Hepatocyte (in vitro differentiated cells): ENCODE measurements around the gene DUSP2. TPM values are rescaled to one million over a fixed set of nuclear protein-coding genes. Genes with fewer than 3 reads are reported as not detected.

ENCODE experiments used
- DNase-seq: peaks from one replicate; pipeline ENCODE4 v3.0.0-alpha.2; 2016; ENCODE audit warnings: low spot score
- H2AFZ ChIP-seq: fragments of 200-600 bp; sonication (generic); 2 replicates; pipeline ENCODE4 v1.6.0; 2016; ENCODE audit warnings: antibody characterized with exemption, mild to moderate bottlenecking
- H3K27ac ChIP-seq: fragments of 200-600 bp; sonication (generic); 2 replicates; pipeline ENCODE4 v1.5.1; 2016; ENCODE audit warnings: mild to moderate bottlenecking
- H3K27me3 ChIP-seq: fragments of 200-600 bp; sonication (generic); 2 replicates; pipeline ENCODE4 v1.6.1; 2016
- H3K36me3 ChIP-seq: fragments of 200-600 bp; sonication (generic); replicated peaks from 2 replicates; pipeline ENCODE4 v1.5.1; 2016; ENCODE audit warnings: low read depth; ENCODE audit not compliant: insufficient read depth
- H3K4me1 ChIP-seq: fragments of 200-600 bp; sonication (generic); 2 replicates; pipeline ENCODE4 v1.5.1; 2016; ENCODE audit warnings: mild to moderate bottlenecking, moderate library complexity; ENCODE audit not compliant: insufficient read depth
- H3K4me2 ChIP-seq: fragments of 200-600 bp; sonication (generic); 2 replicates; pipeline ENCODE4 v1.6.0; 2016
- H3K4me3 ChIP-seq: fragments of 200-600 bp; sonication (generic); 2 replicates; pipeline ENCODE4 v1.5.1; 2016; ENCODE audit warnings: mild to moderate bottlenecking
- H3K79me2 ChIP-seq: fragments of 200-600 bp; sonication (generic); 2 replicates; pipeline ENCODE4 v1.6.0; 2017; ENCODE audit warnings: mild to moderate bottlenecking
- H3K9me2 ChIP-seq: fragments of 200-600 bp; sonication (generic); replicated peaks from 2 replicates; pipeline ENCODE4 v1.6.0; 2017; ENCODE audit warnings: mild to moderate bottlenecking; ENCODE audit not compliant: insufficient read depth
- H3K9me3 ChIP-seq: fragments of 200-600 bp; sonication (generic); 2 replicates; pipeline ENCODE4 v1.5.1; 2016; ENCODE audit warnings: low read depth, mild to moderate bottlenecking
- H4K20me1 ChIP-seq: fragments of 200-600 bp; sonication (generic); 2 replicates; pipeline ENCODE4 v1.6.0; 2016; ENCODE audit warnings: mild to moderate bottlenecking; ENCODE audit not compliant: insufficient read depth, poor library complexity, severe bottlenecking
- CTCF ChIP-seq: fragments of 200-600 bp; sonication (generic); IDR thresholded peaks from 2 replicates; pipeline ENCODE4 v1.5.1; 2016; ENCODE audit warnings: antibody characterized with exemption, mild to moderate bottlenecking; ENCODE audit not compliant: poor library complexity
- EZH2 ChIP-seq: fragments of 200-600 bp; sonication (generic); IDR thresholded peaks from 2 replicates; pipeline ENCODE4 v1.6.1; 2016; ENCODE audit warnings: antibody characterized with exemption, mild to moderate bottlenecking, borderline replicate concordance
- EZH2phosphoT487 ChIP-seq: fragments of 200-600 bp; sonication (generic); IDR thresholded peaks from one replicate; pipeline ENCODE4 v1.6.1; 2018; ENCODE audit warnings: antibody characterized with exemption, mild to moderate bottlenecking, low read depth, moderate library complexity; ENCODE audit not compliant: unreplicated experiment, severe bottlenecking
- WGBS: methylation state at CpG from one replicate; pipeline ENCODE4 v1.1.6; 2016; ENCODE audit warnings: low lambda C conversion rate; ENCODE audit errors: missing lambda C conversion rate; 5-methylcytosine and 5-hydroxymethylcytosine counted together
- polyA plus RNA-seq: library from polyadenylated mRNA; unstranded; fragments of >200 nt; fragmentation: Nextera tagmentation; extraction: Ambion mirVana; gene quantifications from 2 replicates; pipeline ENCODE4 v1.2.1, GENCODE V29; 2016
- total RNA-seq: library from RNA; depleted of rRNA; stranded (reverse); fragments of >200 nt; gene quantifications from 2 replicates; pipeline ENCODE4 v1.2.3, GENCODE V29; 2014

Gene DUSP2
- total and polyA plus RNA-seq, 2 experiments from 2014 or later = 11.3 to 24.0 TPM

DNA sequence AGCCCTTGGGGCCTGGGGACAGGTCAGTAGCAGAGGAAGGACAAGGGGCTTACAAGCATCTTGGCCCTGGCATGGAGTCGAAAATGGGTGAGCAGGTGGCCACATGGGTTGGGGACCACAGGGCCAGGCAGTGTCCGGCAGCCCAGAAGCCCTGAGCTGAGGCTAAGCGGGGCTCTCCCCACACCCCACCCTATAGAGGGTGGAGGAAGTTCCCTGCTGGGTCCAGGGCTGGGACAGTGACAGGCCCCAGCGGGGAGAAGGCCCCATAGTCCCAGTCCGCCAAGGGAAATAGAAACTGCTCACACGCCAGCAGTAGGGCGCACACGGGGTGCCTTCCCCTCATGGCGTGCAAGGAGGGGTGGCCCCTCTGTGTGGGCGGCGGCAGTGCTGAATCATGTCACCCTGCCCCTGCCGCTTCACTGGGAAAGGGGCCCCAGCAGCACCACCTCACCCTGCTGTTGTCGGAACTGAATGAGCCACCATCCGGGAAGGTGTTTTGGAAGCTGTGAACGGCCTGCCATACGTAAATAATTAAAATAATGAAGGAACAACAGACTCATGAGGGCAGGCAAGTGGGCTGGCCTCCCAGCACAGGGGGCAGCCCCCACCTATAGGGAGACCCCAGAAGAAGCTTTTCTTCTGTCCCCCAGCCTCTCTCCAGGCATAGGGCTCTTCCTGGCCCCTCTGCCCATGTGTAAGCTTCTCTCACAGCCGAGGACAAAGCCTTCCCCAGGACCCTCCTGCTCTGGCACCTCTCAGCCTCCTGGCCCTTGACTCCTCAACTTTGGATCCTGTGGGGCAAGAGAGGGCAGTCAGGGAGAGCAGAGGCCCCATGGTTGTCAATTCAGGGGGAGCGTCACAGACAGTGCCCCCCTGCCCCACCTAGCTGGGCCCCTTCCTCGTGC is 12.7 kb upstream of the DUSP2 start:
- Histone ChIP-seq H3K27me3 (no peaks in the 10 kb centered on the region), H3K9me3 (no peaks in the 10 kb centered on the region), H3K79me2 (no peaks in the 10 kb centered on the region), H3K27ac (no peak overlapping the region), H3K4me1 (no peaks in the 10 kb centered on the region), H3K9me2 (no peaks in the 10 kb centered on the region), H3K4me3 (no peak overlapping the region), H4K20me1 (no peaks in the 10 kb centered on the region), H2AFZ (no peak overlapping the region), H3K36me3 (no peaks in the 10 kb centered on the region), H3K4me2 (no peak overlapping the region)
- 86% methylated on average over 19 of the region's 19 CpGs for WGBS
- no peak for TF ChIP-seq EZH2phosphoT487
- TF ChIP-seq EZH2 = no peak
- TF ChIP-seq CTCF = no peak
- DNase-seq = no peak

- Histone ChIP-seq H3K9me3 (no peaks in the 10 kb centered on the region), H3K36me3 (no peaks in the 10 kb centered on the region), H2AFZ (no peak overlapping the region), H3K27me3 (no peaks in the 10 kb centered on the region), H3K79me2 (no peaks in the 10 kb centered on the region), H3K4me1 (no peaks in the 10 kb centered on the region), H3K4me3 (no peak overlapping the region), H4K20me1 (no peaks in the 10 kb centered on the region), H3K27ac (no peak overlapping the region), H3K9me2 (no peaks in the 10 kb centered on the region), H3K4me2 (no peak overlapping the region)
- TF ChIP-seq EZH2 = no peak
- TF ChIP-seq EZH2phosphoT487 = no peak
- TF ChIP-seq CTCF = no peak
- DNase-seq = no peak
- 95% methylated on average over 4 of the region's 5 CpGs for WGBS
Measured at GRCh38 chr2:96156926-96157648, 11.8 kb upstream of the DUSP2 start.

GRCh38 chr2:96156011-96156820 is 11.0 kb upstream of the DUSP2 start:
- no peak for DNase-seq
- WGBS = 86% methylated on average over 10 of the region's 10 CpGs

More at GRCh38 chr2:96156011-96156820, 11.0 kb upstream of the DUSP2 start:
- H3K27me3 ChIP-seq = no peaks in the 10 kb centered on the region
- H3K27ac ChIP-seq = no peak overlapping the region
- H3K36me3 ChIP-seq = no peaks in the 10 kb centered on the region
- H3K4me3 ChIP-seq = no peak overlapping the region
- H3K4me1 ChIP-seq = no peaks in the 10 kb centered on the region
- no peaks in the 10 kb centered on the region for H3K9me2 ChIP-seq
- no peaks in the 10 kb centered on the region for H3K9me3 ChIP-seq
- no peak overlapping the region for H2AFZ ChIP-seq
- no peak overlapping the region for H3K4me2 ChIP-seq
- no peaks in the 10 kb centered on the region for H4K20me1 ChIP-seq
- no peaks in the 10 kb centered on the region for H3K79me2 ChIP-seq
- no peak for TF ChIP-seq EZH2
